ENCODE data around the gene HBZ.
"Not testable (repeated sequence)": the region's sequence is repeated elsewhere in the genome, so short reads cannot be mapped to it uniquely, and the experiment has no call there.

The HBZ gene

DNA sequence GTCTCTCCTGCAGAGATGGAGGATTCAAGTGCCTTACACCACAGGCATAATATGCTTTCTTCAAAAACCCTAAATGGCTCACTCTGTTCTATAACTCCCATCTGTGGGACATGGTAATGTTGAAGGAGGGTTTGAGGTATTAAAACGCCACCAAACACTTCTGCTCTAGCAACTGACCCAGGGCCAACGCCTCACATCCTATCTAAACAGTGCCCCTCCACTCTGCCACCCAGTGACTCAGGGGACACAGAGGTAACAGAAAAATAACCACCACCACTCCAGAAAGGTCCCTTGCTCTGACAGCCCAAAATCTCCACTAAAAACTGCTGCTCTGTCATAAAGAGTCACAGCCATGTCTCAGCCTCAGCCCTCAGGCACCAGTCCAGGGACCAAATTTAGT lies 31.7 kb upstream of the HBZ start:
- Histone ChIP-seq H3K4me3 (ENCODE audit: low read depth in 1 of 2, low read length in 2 of 2) (no peak overlapping the region), H3K4me2 (ENCODE audit: insufficient read depth, low read length) (no peak overlapping the region), H3K36me3 (ENCODE audit: insufficient read depth, low read length) (peaks cover 37% of the 10 kb centered on the region), H3K79me2 (ENCODE audit: insufficient read depth, low read length) (peaks cover 14% of the 10 kb centered on the region; the same call in 1 of the 2 replicates), H3K27me3 (ENCODE audit: insufficient read depth, low read length, poor library complexity) (no peaks in the 10 kb centered on the region), H3K27ac (ENCODE audit: low read length) (no peak overlapping the region), H3K9ac (ENCODE audit: low read depth, low read length) (no peak overlapping the region), H4K20me1 (ENCODE audit: insufficient read depth, low read length) (peaks cover 34% of the 10 kb centered on the region), H3K4me1 (ENCODE audit: insufficient read depth, low read length) (no peaks in the 10 kb centered on the region), H2AFZ (ENCODE audit: low read depth, low read length) (no peak overlapping the region), H3K9me3 (ENCODE audit: insufficient read depth, low read length, severe bottlenecking) (no peaks in the 10 kb centered on the region)
- TF ChIP-seq EZH2 (IDR thresholded peaks at IDR 0.05; ENCODE audit: borderline replicate concordance, low read depth, low read length, severe bottlenecking): no peak
- TF ChIP-seq, protein P1, sequence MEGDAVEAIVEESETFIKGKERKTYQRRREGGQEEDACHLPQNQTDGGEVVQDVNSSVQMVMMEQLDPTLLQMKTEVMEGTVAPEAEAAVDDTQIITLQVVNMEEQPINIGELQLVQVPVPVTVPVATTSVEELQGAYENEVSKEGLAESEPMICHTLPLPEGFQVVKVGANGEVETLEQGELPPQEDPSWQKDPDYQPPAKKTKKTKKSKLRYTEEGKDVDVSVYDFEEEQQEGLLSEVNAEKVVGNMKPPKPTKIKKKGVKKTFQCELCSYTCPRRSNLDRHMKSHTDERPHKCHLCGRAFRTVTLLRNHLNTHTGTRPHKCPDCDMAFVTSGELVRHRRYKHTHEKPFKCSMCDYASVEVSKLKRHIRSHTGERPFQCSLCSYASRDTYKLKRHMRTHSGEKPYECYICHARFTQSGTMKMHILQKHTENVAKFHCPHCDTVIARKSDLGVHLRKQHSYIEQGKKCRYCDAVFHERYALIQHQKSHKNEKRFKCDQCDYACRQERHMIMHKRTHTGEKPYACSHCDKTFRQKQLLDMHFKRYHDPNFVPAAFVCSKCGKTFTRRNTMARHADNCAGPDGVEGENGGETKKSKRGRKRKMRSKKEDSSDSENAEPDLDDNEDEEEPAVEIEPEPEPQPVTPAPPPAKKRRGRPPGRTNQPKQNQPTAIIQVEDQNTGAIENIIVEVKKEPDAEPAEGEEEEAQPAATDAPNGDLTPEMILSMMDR (IDR thresholded peaks at IDR 0.05; ENCODE audit: borderline replicate concordance, extremely low read depth, low read length, poor library complexity, severe bottlenecking): no peak
- no peak for ATAC-seq (ENCODE audit: insufficient read depth, low read depth)
- no peak for DNase-seq

DNA sequence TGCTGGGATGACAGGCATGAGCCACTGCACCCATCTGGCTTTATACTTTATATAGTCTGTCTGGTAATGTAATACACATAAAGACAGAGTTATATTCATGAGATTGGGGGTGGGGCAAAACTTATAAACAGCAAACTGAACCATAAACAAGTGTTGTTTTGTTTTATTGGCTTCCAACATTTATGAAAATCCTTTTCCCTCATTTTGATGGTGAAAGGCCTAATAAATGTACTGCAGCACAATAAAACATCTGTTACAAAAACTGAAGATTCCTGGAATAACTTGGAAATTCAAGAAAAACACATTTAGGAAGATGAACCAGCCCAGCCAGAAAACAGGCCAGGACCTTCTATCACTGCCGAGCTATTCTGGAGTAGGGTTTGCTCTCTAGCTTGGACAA lies 30.1 kb upstream of the HBZ start:
- peaks cover 22% of the 10 kb centered on the region; the same call in 1 of the 2 replicates for H3K79me2 ChIP-seq (ENCODE audit: insufficient read depth, low read length)
- H3K4me3 ChIP-seq (ENCODE audit: low read depth in 1 of 2, low read length in 2 of 2): no peak overlapping the region
- H3K27me3 ChIP-seq (ENCODE audit: insufficient read depth, low read length, poor library complexity): no peaks in the 10 kb centered on the region
- no peak overlapping the region for H3K27ac ChIP-seq (ENCODE audit: low read length)
- TF ChIP-seq EZH2 (IDR thresholded peaks at IDR 0.05; ENCODE audit: borderline replicate concordance, low read depth, low read length, severe bottlenecking): no peak
- TF ChIP-seq, protein P1 (IDR thresholded peaks at IDR 0.05; ENCODE audit: borderline replicate concordance, extremely low read depth, low read length, poor library complexity, severe bottlenecking): no peak
- peaks cover 26% of the 10 kb centered on the region for H3K36me3 ChIP-seq (ENCODE audit: insufficient read depth, low read length)
- no peak overlapping the region for H3K9ac ChIP-seq (ENCODE audit: low read depth, low read length)
- ATAC-seq (ENCODE audit: insufficient read depth, low read depth): no peak
- no peak overlapping the region for H3K4me2 ChIP-seq (ENCODE audit: insufficient read depth, low read length)
- H3K9me3 ChIP-seq (ENCODE audit: insufficient read depth, low read length, severe bottlenecking): no peaks in the 10 kb centered on the region
- H2AFZ ChIP-seq (ENCODE audit: low read depth, low read length): no peak overlapping the region
- no peak for DNase-seq
- H4K20me1 ChIP-seq (ENCODE audit: insufficient read depth, low read length): peaks cover 39% of the 10 kb centered on the region
- no peaks in the 10 kb centered on the region for H3K4me1 ChIP-seq (ENCODE audit: insufficient read depth, low read length)

- H3K9ac ChIP-seq (ENCODE audit: low read depth, low read length); H3K27ac ChIP-seq (ENCODE audit: low read length); H3K4me2 ChIP-seq (ENCODE audit: insufficient read depth, low read length); H2AFZ ChIP-seq (ENCODE audit: low read depth, low read length); DNase-seq; ATAC-seq (ENCODE audit: insufficient read depth, low read depth); H3K4me3 ChIP-seq (ENCODE audit: low read depth in 1 of 2, low read length in 2 of 2); H3K4me1 ChIP-seq (ENCODE audit: insufficient read depth, low read length); H3K9me3 ChIP-seq (ENCODE audit: insufficient read depth, low read length, severe bottlenecking); H3K27me3 ChIP-seq (ENCODE audit: insufficient read depth, low read length, poor library complexity): not testable (repeated sequence)
- Histone ChIP-seq H4K20me1 (ENCODE audit: insufficient read depth, low read length) (peaks cover 28% of the 10 kb centered on the region; the same call in 1 of the 2 replicates), H3K79me2 (ENCODE audit: insufficient read depth, low read length) (peaks cover 32% of the 10 kb centered on the region), H3K36me3 (ENCODE audit: insufficient read depth, low read length) (peaks cover 18% of the 10 kb centered on the region)
Measured at GRCh38 chr16:123558-124350, 28.7 kb upstream of the HBZ start.

GRCh38 chr16:125011-125410 lies 27.4 kb upstream of the HBZ start:
- Histone ChIP-seq H3K9me3 (ENCODE audit: insufficient read depth, low read length, severe bottlenecking) (no peaks in the 10 kb centered on the region), H3K4me1 (ENCODE audit: insufficient read depth, low read length) (no peaks in the 10 kb centered on the region; the same call in 1 of the 2 replicates), H3K9ac (ENCODE audit: low read depth, low read length) (no peak overlapping the region), H3K4me2 (ENCODE audit: insufficient read depth, low read length) (no peak overlapping the region), H3K4me3 (ENCODE audit: low read depth in 1 of 2, low read length in 2 of 2) (no peak overlapping the region), H3K27me3 (ENCODE audit: insufficient read depth, low read length, poor library complexity) (no peaks in the 10 kb centered on the region), H3K27ac (ENCODE audit: low read length) (no peak overlapping the region), H4K20me1 (ENCODE audit: insufficient read depth, low read length) (peaks cover 38% of the 10 kb centered on the region; the same call in 1 of the 2 replicates), H3K79me2 (ENCODE audit: insufficient read depth, low read length) (peaks cover 41% of the 10 kb centered on the region), H2AFZ (ENCODE audit: low read depth, low read length) (no peak overlapping the region), H3K36me3 (ENCODE audit: insufficient read depth, low read length) (peaks cover 18% of the 10 kb centered on the region)
- DNase-seq: no peak
- ATAC-seq (ENCODE audit: insufficient read depth, low read depth): no peak
- TF ChIP-seq, protein P1 (IDR thresholded peaks at IDR 0.05; ENCODE audit: borderline replicate concordance, extremely low read depth, low read length, poor library complexity, severe bottlenecking): no peak
